Stimulated activated CD4-positive, alpha-beta T cell treated with anti-CD3 and anti-CD28 coated beads, Interleukin-12 subunit alpha, Interleukin-12 subunit beta, amount 100 ng/mL, for 4 hours (primary cell): ENCODE data around the gene BCAR1.
"Not testable (repeated sequence)": the region's sequence is repeated elsewhere in the genome, so short reads cannot be mapped to it uniquely, and the experiment has no call there.

Experiments
- DNase-seq: peaks from one replicate; pipeline ENCODE4 v3.0.0-alpha.2; 2020

BCAR1 gene, protein sequence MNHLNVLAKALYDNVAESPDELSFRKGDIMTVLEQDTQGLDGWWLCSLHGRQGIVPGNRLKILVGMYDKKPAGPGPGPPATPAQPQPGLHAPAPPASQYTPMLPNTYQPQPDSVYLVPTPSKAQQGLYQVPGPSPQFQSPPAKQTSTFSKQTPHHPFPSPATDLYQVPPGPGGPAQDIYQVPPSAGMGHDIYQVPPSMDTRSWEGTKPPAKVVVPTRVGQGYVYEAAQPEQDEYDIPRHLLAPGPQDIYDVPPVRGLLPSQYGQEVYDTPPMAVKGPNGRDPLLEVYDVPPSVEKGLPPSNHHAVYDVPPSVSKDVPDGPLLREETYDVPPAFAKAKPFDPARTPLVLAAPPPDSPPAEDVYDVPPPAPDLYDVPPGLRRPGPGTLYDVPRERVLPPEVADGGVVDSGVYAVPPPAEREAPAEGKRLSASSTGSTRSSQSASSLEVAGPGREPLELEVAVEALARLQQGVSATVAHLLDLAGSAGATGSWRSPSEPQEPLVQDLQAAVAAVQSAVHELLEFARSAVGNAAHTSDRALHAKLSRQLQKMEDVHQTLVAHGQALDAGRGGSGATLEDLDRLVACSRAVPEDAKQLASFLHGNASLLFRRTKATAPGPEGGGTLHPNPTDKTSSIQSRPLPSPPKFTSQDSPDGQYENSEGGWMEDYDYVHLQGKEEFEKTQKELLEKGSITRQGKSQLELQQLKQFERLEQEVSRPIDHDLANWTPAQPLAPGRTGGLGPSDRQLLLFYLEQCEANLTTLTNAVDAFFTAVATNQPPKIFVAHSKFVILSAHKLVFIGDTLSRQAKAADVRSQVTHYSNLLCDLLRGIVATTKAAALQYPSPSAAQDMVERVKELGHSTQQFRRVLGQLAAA

GRCh38 chr16:75251280-75252048 lies at the start of gene BCAR1:
TSS of gene BCAR1 (minus strand) at chr16:75251624. CDS start at chr16:75251482, 142 bp downstream.
- DNase-seq = peak; percentile 30

DNA sequence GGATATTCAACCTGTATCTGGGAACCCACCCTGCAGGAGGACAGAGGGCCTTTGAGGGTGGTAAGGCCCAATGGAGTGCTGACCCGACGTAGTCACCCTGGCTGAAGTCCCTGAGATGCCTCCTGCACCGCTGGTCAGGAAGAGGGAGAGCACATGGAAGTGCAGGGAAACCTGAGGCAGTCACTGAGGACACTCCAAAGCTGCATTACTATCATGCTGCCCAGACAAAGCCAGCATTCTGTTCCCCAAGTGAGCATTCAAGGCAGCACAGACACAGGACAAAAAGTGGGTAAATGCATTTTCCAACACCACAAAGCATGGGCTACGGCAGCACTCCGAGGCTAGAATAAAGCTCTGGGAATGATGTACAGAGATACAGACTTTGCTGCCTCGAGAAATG lies 46.8 kb upstream of the BCAR1 start:
- no peak for DNase-seq

DNA sequence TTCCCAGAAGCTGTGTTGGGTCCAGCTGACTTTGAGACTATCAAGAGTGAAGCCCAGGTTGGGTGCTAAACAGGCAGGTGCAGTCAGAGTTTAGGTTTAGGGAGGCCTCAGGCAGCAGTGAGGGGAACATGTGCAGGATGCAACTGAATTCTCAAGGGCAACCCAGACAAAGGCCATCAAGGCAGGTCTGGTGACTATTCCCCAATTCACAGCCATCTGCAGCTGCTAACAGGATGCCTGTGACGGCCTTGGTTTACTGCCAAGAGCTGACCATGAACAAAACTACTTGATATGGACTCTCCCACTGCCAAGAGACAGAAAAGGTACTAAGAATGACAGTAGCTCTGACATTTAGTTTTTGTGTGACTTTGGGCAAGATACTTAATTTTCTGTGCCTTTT lies 45.2 kb upstream of the BCAR1 start:
- DNase-seq = no peak

- DNase-seq = no peak
These were observed 43.5 kb upstream of the BCAR1 start for GRCh38 chr16:75294773-75295459.

GRCh38 chr16:75293772-75294171 lies 42.3 kb upstream of the BCAR1 start:
- DNase-seq = no peak

DNA sequence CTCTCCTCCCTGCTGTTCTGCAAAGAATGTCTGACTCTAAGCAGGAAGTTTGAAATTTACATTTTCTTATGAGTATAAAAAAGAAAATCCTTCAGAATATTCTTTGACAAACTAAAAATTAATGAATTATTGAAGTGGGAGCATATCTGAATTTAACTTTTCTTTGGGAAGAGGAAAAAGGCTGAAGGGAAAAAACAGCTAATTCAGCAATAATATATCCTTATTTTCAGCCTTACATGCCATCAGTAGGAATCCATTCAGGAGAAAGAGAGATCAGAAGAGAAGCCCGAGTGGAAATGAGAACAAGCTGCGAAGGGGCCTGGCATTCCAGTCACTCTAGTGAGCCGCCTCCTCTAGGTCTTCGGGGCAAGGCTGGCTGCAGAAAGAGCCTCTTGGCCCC lies 41.7 kb upstream of the BCAR1 start:
- DNase-seq = no peak

- DNase-seq = no peak
These were observed 41.3 kb upstream of the BCAR1 start for GRCh38 chr16:75292691-75293090.

DNA sequence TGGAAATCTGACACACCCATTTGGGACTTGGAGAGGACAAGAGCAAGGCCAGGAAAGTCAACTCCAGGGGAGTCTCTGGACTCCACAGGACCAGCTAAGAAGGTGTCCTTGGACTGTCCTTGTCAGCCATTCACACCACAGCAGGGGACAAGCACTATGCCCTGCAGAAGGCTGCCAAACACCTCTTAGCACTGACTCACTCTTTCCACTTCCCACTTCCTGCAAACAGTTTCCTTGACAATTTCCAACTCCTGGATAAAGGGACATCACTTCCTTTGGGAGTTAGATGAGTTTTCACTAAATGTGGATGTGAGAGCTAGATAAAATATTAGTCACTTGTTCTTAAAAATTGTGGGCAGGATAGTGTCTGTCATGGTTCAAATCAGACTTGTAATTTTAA lies 37.8 kb upstream of the BCAR1 start:
- no peak for DNase-seq

GRCh38 chr16:75288596-75289120 lies 37.2 kb upstream of the BCAR1 start:
- peak; percentile 21 for DNase-seq

DNA sequence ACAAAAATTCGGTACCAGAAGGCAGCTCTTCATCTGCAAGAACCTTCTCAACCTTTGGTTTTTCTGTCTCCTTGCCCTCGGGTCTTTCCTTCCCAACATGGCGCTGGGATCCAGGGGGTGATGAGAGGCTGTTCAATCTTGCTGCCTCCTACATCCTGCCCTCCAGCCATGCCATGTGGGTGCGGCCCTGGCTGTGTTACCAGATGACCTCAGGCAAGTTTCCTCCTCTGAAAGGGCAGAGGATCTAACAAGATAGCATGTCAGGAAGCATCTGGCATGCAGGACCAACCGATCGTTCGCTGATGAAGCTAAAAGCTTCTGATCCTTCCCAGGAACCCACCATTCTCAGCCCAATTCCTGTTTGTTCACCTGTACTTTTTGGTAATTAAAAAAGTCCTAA lies 36.8 kb upstream of the BCAR1 start:
- no peak for DNase-seq

DNA sequence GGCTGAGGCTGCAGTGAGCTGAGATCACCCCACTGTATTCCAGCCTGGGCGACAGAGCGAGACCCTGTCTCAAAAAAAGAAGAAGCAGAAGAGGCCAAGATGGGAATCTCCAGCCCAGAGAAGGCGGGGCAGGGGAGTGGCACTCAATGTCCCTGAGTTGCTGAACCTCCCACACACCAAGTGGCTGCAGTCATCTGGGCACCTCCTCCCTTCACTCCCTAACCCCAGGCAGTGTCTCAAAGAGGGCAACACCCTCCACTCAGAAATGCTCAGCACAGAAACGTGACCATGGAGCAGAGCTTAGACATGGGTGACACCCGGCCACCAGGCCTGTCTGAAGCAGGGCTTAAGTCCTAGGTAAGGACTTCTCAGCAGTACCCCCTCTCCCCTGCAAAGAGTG lies 36.3 kb upstream of the BCAR1 start:
- DNase-seq = no peak

DNA sequence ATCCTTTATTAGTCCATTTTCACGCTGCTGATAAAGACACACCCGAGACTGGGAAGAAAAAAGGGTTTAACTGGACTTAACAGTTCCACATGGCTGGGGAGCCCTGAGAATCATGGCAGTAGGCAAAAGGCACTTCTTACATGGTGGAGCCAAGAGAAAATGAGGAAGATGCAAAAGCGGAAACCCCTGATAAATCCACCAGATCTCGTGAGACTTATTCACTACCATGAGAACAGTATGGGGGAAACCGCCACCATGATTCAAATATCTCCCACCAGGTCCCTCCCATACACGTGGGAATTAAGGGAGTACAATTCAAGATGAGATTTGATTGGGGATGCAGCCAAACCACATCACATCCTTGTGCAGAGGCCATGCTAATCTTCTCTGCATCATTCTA lies 35.0 kb upstream of the BCAR1 start:
- DNase-seq = no peak

GRCh38 chr16:75282466-75283281 lies 31.2 kb upstream of the BCAR1 start:
- no peak for DNase-seq

DNA sequence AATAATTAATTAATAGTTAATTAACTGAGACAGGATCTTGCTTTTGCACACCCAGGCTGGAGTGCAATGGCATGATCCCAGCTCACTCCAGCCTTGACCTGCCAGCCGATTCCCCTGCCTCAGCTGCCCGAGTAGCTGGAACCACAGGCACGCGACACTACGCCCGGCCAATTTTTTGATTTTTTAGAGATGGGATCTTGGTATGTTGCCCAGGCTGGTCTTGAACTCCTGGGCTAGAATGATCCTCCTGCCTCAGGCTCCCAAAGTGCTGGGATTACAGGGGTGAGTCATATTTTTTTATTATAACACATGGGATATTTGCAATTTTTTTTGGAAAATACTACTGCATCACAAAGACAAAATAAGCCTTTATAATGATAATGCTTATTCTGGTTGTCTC lies 30.4 kb upstream of the BCAR1 start:
- no peak for DNase-seq

- DNase-seq = not testable (repeated sequence)
These were observed 29.6 kb upstream of the BCAR1 start for GRCh38 chr16:75281009-75281408.

GRCh38 chr16:75280331-75280804 lies 28.9 kb upstream of the BCAR1 start:
- DNase-seq = no peak

- no peak for DNase-seq
These were observed 27.9 kb upstream of the BCAR1 start for GRCh38 chr16:75279305-75279704.

- DNase-seq = no peak
These were observed 21.9 kb upstream of the BCAR1 start for GRCh38 chr16:75273054-75273925.

DNA sequence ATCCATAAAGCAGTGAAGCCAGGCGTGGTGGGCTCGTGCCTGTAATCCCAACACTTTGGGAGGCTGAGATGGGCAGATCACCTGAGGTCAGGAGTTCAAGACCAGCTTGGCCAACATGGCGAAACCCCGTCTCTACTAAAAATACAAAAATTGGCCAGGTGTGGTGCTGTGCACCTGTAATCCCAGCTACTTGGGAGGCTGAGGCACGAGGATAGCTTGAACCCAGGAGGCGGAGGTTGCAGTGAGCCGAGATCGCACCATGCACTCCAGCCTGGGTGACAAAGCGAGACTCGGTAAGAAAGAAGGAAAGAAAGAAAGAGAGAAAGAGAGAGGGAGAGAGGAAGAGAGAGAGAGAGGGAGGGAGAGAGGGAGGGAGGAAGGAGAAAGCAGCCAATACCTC lies 21.2 kb upstream of the BCAR1 start:
- not testable (repeated sequence) for DNase-seq

GRCh38 chr16:75272097-75272551 lies 20.7 kb upstream of the BCAR1 start:
- DNase-seq = no peak
